HG02678 (cell line): ENCODE measurements around the gene AGBL4.

Experiments
- ATAC-seq: cut with Tn5 transposase; IDR thresholded peaks from one replicate; pipeline ENCODE4 v1.9.1; 2021; ENCODE audit warnings: mild to moderate bottlenecking, moderate library complexity; ENCODE audit not compliant: unreplicated experiment

The AGBL4 gene

GRCh38 chr1:48851638-48852037 is 1172.1 kb downstream of the AGBL4 start:
- ATAC-seq, result no peak

GRCh38 chr1:48848035-48848434 is 1175.7 kb downstream of the AGBL4 start:
- ATAC-seq, result no peak

GRCh38 chr1:48846441-48846840 is 1177.3 kb downstream of the AGBL4 start:
- ATAC-seq, result no peak

- no peak for ATAC-seq
Measured at GRCh38 chr1:48844187-48844586, 1179.6 kb downstream of the AGBL4 start.

- no peak for ATAC-seq
Measured at GRCh38 chr1:48841966-48842365, 1181.8 kb downstream of the AGBL4 start.

GRCh38 chr1:48841461-48841860 is 1182.3 kb downstream of the AGBL4 start:
- ATAC-seq, result no peak

- ATAC-seq, result no peak
Measured at GRCh38 chr1:48831120-48831978, 1192.4 kb downstream of the AGBL4 start.

- no peak for ATAC-seq
Measured at GRCh38 chr1:48830715-48831114, 1193.0 kb downstream of the AGBL4 start.

GRCh38 chr1:48829446-48829845 is 1194.3 kb downstream of the AGBL4 start:
- no peak for ATAC-seq

- ATAC-seq, result no peak
Measured at GRCh38 chr1:48823168-48823567, 1200.6 kb downstream of the AGBL4 start.

GRCh38 chr1:48820491-48820890 is 1203.3 kb downstream of the AGBL4 start:
- no peak for ATAC-seq

- ATAC-seq, result no peak
Measured at GRCh38 chr1:48817505-48818114, 1206.1 kb downstream of the AGBL4 start.

- ATAC-seq, result no peak
Measured at GRCh38 chr1:48810740-48811139, 1213.0 kb downstream of the AGBL4 start.

- no peak for ATAC-seq
Measured at GRCh38 chr1:48808496-48808895, 1215.3 kb downstream of the AGBL4 start.

- no peak for ATAC-seq
Measured at GRCh38 chr1:48807554-48808260, 1216.0 kb downstream of the AGBL4 start.

- no peak for ATAC-seq
Measured at GRCh38 chr1:48803474-48803873, 1220.3 kb downstream of the AGBL4 start.

GRCh38 chr1:48794816-48795215 is 1228.9 kb downstream of the AGBL4 start:
- no peak for ATAC-seq

- ATAC-seq, result peak; percentile 78
Measured at GRCh38 chr1:48793863-48794262, 1229.9 kb downstream of the AGBL4 start.

- ATAC-seq, result no peak
Measured at GRCh38 chr1:48792961-48793360, 1230.8 kb downstream of the AGBL4 start.

- peak; percentile 45 for ATAC-seq
Measured at GRCh38 chr1:48790397-48790796, 1233.4 kb downstream of the AGBL4 start.

- peak; percentile 18 for ATAC-seq
Measured at GRCh38 chr1:48789903-48790302, 1233.9 kb downstream of the AGBL4 start.

GRCh38 chr1:48785869-48786268 is 1237.9 kb downstream of the AGBL4 start:
- ATAC-seq, result peak; percentile 35
